HG03103 (cell line): ENCODE data around the gene PI4KA.
"Not testable (repeated sequence)": the region's sequence is repeated elsewhere in the genome, so short reads cannot be mapped to it uniquely, and the experiment has no call there.

Source experiments
- ATAC-seq: cut with Tn5 transposase; IDR thresholded peaks from one replicate; pipeline ENCODE4 v1.9.1; 2021; ENCODE audit warnings: low read depth; ENCODE audit not compliant: unreplicated experiment

PI4KA gene

DNA sequence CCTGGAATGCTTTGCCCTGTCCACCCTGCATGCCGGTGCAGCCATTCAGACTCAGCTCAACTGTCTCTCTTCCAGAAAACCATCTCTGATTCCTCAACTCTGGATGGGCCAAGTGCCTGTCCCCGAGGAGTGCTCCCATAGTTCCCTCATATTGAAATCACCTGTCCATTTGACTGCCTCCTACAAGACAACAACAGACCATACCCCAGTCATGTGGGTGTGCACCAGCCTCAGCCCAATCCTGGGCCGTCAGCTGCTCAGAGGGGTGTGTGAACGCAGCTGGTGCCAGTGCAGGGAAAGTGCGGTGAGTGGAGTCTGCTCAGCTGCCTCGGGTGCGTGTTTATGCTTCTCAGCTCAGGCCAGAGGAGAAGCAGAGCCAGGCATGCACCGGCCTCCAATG, 126.2 kb downstream of the PI4KA start:
- not testable (repeated sequence) for ATAC-seq

DNA sequence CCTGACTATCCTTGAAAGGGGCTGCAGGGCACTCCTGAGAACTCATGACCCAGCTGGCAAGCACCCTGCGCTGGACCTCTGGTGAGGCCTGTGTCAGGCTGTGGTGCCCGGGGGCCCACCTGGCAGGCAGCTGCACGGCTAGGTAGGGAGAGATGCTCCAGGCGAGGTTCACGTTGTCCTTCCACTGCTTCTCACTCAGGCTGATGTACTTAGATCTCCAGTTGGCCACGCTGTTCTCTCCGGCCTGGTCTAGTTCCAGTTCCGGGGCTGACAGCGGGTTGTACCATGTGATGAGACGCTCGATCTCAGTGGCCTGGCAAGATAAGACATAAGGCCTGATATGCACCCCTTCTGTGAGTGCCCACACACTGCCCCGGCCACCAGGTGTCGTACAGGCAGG, 129.4 kb downstream of the PI4KA start:
- ATAC-seq, result no peak

DNA sequence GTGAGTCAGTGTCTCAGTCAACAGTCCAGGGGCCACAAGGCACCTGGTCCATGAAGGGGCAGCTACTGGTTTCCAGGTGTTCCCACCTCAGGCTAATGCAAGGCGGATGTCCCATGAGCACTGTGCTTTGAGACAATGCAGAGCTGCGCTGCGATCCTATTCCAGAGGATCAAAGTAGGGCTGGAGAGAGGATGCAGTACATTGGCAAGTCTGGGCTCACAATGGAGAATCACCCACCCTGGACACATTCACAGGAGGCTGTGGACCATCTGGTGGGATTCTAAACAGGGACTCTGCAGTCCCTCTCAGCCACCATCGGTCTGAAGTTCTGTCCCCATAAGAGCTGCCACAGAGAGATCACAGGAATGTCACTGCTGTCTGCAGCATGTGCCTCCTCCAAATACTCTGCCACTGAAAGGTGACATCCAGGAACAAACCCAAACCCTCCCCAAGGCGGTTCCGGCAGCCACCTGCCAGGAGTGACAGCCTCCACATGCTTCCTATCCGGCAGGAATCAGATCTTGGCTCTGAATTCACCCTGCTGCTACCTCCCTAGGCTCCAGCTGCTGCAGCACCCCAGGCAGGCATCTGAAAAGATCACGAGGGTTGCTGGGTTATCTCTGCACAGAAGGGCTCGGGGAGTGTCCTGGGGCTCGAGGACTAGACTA, 130.0 kb downstream of the PI4KA start:
- no peak for ATAC-seq

DNA sequence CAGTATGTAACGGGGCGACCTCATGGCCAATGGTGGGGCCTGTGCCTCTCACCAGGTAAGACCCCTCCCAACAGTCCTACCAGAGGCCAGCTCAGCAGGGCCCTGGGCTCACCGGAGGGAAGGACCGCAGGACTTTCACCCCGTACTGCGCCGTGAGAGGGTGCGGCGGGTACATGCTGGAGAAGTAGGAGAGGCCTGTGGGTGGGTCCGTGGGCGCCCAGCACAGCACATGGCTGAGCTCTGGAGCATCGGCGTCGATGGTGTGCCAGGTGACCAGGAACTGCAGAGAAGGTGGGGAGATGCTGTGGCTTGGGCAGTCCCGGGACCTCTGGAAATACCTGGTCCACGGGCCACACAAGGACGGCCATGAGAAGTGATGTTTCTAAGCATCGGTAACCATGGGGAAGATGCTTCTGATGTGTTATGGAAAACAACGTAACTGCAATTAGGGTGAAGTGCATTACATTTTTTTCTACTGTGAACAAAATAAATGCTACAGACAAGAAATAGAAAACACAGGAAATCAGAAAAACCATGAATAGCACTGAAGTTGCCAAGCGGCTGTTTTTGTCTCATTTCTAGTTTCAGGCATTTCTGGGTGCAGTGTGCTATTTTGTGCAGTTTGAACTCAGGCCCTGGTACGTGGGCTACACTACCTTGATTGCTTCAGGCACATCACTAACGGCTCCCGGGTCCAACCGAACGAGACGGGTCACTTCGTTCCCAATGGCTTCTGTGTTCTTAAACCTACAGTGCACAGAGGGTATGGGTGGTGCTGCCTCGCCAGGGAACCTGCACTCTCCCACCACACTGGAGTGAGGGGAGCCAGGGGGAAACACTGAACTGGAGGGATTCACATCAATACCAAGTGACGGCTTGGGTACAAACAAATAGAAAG, 131.2 kb downstream of the PI4KA start:
- ATAC-seq, result no peak

DNA sequence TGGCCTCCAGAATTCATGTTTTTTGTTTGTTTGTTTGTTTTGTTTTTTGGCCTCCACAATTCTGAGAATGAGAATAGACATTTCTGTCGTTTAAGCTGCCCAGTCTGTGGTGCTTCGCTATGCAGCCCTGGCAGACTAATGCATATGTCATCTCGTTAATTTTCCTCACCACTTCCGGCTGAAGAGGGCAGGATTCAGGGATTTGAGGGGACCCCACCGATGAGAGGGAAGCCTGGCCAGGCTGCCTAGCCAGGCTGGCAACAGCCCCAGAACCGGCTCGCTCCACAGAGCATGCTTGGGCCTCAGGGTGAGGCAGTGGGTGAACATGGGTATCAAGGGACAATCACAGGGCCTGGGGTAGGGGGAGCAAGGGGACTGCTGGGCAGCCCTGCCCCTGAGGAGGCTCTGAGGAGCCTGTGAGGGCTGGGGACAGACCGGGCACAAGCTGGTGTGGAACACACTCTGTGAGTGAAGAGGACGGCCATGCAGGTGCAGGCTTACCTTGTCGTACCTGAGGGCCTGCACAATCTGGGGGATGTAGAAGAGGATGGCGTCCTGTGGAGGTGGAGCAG, 132.5 kb downstream of the PI4KA start:
- ATAC-seq, result no peak

DNA sequence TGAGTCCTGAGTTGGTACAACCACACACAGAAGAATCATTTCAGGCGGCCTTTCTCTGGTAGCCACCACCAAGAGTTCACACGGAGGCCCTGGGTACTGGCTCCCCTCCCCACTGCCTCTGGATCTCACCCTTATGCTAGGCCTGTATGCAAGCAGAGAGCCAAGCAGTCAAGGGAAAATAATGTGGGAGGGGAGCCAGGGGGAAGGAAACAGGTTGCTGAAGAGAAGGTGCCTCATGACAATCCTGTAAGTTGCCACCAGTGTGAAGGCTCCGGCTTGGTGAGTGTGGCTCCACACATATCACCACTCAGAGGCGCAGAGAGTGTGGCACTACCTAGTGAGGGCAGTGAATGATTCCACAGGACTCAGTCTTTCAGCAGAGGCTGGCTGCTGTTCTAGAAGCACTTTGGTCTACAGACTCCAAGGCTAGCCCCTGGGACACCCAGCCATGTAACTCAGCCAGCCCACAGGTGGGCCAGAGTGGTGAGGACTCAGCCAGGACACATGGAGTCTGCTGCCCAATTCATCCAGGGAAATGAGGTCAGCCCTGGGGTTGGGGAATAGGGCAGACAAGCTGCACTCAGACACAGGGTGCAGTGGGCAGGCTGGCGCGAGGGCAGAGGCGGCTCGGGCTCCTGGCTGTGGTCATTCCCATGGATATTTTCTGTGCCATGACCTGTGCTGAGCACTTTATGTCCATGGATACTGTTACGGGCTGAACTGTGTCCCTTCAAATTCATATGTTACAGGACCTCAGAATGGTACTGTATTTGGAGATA, 133.7 kb downstream of the PI4KA start:
- ATAC-seq, result no peak

DNA sequence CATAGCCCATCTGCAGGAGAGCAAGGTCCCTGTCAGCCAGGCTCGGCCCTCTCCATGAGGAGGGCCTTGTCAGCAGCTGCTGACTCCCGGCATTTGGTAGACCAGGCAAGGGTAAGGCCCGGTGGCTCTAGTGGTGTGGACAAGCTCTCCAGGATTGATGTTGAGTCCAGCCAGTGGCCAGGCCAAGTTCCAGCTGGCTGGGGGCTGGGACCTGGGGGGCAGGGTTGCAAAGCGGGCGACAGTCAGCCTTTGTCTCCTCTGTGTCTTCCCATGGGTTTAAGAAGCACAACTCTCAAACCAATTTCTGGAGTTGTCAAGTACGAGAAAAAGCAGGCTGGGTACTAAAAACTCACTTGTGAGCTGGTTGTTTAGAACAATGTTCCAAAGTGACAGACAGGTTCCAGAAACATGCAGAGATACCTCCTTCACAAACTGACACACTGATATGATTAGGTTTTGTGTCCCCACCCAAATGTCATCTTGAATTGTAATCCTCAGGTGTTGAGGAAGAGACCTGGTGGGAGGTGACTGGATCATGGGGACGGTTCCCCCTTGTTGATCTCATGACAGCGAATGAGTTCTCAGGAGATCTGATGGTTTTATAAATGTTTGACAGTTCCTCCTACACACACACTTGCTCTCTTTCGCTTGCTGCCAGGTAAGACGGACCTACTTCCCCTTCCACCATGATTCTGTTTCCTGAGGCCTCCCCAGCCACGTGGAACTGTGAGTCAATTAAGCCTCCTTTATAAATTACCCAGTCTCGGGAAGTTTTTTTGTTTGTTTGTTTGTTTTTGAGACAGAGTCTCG, 137.0 kb downstream of the PI4KA start:
- no peak for ATAC-seq

DNA sequence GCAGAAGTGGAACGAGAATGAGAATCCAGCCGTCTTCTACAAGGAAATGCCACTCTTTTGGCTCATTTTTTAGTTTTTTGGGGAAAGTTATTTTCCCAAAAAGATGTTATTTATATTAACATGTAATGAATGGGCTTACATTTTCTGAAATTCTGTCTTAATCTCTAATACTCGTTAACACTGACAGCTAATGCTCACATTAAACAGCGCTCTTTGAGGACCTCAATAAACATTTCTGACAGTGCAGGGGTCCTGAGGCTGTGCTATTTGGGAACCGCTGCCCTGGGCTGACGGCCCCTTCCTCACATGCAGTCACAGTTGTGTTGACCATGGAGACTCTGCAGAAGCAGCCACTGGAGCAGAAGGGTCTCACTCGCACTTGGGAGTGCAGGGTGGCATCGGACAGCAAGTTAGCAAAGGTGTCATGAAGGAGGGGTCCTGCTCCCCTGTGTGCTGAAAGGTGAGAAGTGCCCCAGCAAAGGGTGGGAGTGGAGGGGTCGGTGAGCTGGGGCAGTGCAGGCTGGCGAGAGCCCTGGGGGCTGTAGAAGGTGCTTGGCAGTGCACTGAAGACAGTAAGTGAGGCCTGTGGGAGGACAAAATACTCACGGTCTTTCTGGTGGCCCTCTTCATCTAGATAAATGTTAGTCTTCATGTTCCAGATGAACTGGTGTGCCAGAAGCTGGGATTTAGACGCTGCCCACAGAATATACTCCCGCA, 137.8 kb downstream of the PI4KA start:
- no peak for ATAC-seq

DNA sequence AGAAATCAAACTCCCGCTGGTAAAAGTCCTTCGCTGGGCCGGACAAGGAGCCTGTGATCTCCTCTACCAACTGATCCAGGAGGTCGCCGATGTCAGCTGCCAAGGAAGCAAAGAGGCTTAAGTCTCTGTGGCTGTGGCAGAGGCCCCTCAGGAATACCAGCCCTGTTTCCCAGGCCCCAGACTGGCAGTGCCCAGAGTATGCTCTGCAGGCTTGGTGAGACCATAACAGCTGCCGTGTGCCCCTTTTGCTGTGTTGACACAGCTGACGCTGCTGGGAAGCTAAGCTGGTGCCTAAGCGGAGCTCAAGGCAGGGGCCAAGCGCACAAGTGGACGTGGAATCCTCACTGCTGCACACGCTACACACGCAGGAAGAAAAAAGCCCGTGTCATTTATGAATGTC, 139.9 kb downstream of the PI4KA start:
- ATAC-seq, result not testable (repeated sequence)

DNA sequence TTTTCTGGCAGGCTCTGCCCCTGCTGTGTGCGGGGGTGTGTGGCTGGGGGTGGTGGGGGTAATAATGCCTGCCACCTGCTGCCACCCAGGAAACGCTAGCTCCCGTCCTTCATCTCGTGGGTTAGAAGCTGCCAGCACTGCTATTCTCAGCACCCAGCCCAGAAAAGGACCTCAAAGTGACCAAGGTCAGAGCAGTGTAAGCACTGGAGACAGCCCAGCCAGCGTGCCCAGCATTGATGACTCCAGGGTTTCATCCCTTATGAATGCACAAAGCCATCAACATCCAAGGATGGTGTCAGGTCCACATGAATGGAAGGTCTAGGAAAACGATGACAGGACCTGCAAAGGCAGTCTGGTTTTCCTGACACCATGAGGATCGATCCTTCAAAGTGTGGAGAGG, 140.6 kb downstream of the PI4KA start:
- ATAC-seq, result not testable (repeated sequence)

DNA sequence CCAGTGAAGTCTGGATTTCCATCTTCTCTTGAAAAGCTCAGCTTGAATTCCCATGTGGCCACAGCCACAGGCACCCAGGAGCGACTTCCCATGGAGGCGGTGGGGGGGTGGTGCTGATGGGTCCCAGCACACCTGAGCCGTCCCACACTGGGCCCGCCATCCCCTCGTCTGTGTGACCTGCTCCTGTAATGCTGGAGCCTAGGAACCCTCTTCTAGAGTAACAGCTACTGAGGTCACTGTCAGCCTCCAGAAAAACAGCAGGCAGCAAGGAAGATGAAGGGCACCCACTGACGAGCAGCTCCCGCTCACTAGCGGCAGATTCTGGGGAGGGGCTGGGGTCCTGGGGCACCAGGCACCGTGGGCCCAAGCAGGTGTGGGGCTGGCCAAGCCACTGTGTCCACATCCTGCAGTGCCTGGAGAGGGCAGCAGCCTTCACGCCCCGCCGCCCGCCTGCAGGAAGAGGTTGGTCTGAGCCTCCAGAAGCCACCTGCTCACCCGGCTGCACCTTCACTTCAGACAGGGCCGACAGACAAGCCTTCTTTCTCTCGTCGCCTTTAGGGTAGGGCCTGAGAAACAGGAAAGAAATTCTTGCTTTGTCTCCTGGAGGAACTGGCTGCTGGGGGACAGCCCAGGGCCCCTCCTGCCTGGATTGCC, 141.3 kb downstream of the PI4KA start:
- ATAC-seq, result not testable (repeated sequence)

DNA sequence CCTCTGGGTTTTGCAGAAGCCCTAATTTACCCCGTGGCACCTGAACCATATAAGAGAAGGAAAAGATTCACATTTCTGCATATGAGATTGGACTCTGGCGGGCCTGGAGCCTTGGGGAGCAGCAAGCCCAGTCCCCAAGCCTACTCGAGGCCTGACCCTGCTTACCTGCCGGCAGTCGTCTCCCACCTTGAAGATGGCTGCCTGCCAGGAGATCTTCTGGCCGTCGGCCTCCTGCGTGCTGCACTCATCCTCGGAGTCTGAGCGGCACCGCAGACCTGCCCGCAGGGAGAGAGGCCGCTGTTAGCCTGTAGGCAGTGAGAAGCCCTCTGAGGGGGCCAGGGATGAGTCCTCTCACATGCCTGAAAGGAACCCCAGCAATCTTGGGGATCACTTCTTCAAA, 145.5 kb downstream of the PI4KA start:
- ATAC-seq, result not testable (repeated sequence)

DNA sequence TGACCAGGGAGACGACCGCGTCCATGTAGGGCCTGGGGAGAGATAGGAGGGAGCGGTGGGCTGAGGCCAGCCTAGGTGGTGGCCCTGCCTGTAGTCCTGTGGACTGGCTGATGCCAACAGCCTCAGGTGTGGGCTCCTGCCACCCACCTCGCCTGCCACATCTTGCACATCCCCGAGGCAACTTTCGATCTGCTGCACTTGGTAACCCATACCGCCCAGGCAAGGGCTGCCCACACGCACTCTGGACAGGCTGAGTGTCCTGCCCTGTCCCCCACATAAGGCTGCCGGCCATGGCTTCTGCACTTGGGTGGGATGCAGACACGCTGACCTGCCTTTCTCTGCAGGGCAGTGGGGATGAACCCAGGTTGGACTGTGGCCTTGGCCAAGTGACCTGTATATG, 148.6 kb downstream of the PI4KA start:
- ATAC-seq, result not testable (repeated sequence)

DNA sequence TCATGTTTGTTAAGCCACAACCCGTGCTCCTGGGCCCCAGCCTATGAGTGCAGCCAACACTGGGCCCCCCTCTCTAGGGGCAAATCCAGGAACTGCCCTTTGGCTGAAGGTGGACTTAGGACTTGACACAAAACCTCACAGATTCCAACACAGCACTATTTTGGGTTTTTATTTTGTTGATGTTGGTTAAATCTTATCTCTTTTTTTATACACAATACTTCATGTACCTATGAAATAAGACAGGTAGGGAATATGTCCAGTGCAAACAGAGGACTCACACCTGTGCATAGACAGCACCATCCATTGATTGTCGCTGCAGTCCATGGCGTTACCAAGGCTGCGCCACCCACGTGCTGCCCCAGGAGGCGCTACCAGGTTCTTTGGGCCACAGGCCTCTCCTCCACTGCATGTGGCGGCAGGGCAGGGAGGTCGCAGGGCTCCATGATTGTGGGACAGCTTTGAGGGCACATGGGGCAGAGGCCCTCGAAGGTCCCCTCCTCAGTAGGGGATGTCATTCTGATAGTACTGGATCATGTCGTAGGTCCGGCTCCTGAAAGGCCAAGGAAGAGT, 151.0 kb downstream of the PI4KA start:
- not testable (repeated sequence) for ATAC-seq

DNA sequence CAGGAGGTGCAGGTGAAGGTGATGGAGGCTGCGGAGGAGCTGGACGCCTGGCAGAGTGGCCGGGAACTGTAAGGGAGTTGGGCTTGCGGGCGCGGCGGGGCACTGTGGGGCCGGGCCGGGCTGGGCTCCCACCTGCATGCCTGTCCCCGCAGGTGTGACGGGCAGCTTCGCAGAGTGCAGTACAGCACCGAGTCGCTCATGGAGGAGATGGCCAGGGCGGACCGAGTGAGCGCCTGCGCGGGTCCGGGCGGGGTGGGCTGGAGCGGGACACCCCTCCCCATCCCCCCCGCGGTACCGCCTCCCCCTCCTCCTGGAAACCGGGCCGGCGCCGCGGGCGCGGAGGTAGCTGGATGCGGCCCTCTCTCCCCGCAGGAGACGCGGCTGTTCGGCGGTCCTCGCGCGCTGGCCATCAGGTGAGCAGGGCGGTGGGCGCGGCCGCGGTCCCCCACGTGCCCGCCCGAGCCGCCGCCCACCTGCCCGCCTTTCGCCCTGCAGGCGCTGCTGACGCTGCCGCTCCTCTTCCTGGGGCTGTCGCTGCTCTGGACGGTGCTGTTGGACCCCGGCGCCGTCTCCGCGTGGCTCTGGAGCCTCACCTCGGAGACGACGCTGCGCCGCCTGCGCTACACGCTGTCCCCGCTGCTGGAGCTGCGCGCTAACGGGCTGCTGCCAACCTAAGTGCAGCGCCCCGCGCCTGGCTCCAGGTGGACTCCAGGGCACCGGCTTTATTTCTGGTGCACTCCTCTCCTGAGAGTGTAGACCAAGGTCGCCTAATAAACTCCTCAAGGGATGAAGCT, 154.6 kb downstream of the PI4KA start:
- not testable (repeated sequence) for ATAC-seq

DNA sequence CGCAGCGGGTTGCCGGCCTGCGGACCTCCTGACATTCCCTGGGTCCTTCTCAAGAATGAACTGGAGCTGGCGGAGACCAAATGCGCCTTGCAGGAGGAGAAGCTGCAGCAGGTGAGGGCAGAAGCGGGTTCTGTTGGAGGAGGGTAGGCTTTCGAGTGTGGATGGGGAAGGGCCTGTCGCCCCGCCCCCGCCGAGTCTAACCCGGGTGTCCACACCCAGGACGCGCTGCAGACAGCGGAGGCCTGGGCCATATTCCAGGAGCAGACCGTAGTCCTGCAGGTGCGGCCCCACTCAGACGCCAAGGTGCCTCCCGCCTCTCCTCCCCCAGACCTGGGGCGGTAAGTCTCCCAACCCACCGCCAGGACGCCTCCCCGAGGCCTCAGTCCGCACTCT, 155.2 kb downstream of the PI4KA start:
- ATAC-seq, result peak; percentile 7

DNA sequence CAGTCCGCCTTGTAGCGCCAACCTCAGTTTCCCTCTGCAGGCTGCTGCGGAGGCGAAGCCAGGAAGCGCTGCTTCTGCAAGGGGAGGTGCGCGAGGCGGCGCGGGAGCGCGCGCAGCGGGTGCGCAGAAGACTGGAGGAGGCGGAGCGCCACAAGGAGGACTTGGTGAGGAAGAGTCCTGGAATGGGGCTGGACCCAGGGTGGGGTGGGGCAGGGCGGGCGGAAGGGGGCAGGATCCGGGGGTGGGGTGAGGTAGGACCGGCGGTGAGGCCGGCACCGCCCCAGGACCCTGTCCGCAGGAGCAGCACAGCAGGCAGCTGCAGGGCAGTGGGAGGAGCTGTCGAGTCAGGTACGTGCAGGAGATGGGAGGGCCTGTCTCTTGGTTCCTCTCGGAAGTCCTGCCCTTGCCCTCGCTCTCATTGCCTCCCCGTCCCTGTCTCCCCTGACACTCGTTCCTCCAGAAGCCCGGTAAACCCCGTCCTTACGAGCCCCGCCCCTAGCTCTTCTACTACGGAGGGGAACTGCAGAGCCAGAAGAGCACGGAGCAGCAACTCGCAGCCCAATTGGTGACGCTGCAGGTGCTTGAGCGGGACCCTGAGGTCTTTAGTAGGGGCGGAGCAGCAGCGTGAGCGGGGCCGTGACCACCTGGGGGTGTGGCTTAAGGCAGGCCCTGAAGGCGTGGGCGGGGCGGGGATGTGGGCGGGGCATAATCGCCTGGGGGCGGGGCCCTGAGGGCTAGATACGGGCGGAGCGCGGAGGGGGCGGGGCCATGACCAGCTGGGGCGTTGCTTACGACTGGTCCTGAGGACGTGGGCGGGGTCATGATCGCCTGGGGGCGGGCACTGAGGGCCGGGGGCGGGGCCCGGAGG, 155.8 kb downstream of the PI4KA start:
- ATAC-seq, result peak; percentile 60
